GM12878 (cell line): Measurements from ENCODE around the gene MCCD1. TPM values are rescaled to one million over a fixed set of nuclear protein-coding genes. Genes with fewer than 3 reads are reported as not detected.

ENCODE experiments used
- ATAC-seq: fragments of 200-7000 bp; cut with Tn5 transposase; 3 replicates; pipeline ENCODE4 v1.9.1; 2020; ENCODE audit warnings: mild to moderate bottlenecking, moderate library complexity
- BruUV-seq: library from RNA; stranded (reverse); fragments of 400-500 nt; replicated peaks from 2 replicates; lab custom pipeline; 2021; lab: Mats Ljungman, UMichigan
- CTCF ChIA-PET: fragments of 300-600 bp; sonication (Branson Sonifier 250); formaldehyde crosslinking; extraction: SDS; loops from one replicate; lab custom pipeline; 2021; ENCODE audit warnings: inconsistent platforms; lab: Yijun Ruan, JAX
- POLR2A ChIA-PET: fragments of 350-600 bp; formaldehyde crosslinking; extraction: SDS; loops from one replicate; lab custom pipeline; 2021; ENCODE audit warnings: inconsistent platforms; lab: Charles Lee
- RAD21 ChIA-PET: fragments of 300-600 bp; sonication (Branson Sonifier 250); formaldehyde crosslinking; loops from one replicate; lab custom pipeline; 2023; ENCODE audit warnings: antibody characterized with exemption; ENCODE audit not compliant: unreplicated experiment; lab: Charles Lee
- SMC1A ChIA-PET: fragments of 300-600 bp; sonication (Branson Sonifier 250); formaldehyde crosslinking; loops from one replicate; lab custom pipeline; 2023; ENCODE audit not compliant: unreplicated experiment, uncharacterized antibody; lab: Charles Lee
- DNase-seq: peaks from one replicate; pipeline ENCODE4 v3.0.0-alpha.2; 2011; ENCODE audit warnings: low read depth, low spot score
- FAIRE-seq: peaks from 3 replicates; lab custom pipeline; 2011; peaks lifted over from hg19 to GRCh38; lab: Jason Lieb, UNC
- H2AFZ ChIP-seq: 2 replicates; pipeline ENCODE4 v1.6.0; 2011; ENCODE audit warnings: low read depth, low read length, control low read depth; ENCODE audit not compliant: control insufficient read depth
- H3K27ac ChIP-seq: 2 replicates; pipeline ENCODE4 v1.5.1; 2011; ENCODE audit warnings: control low read depth; ENCODE audit not compliant: control insufficient read depth, insufficient read depth
- H3K27me3 ChIP-seq, 2 experiments: replicated peaks in 1 of 2; 2 replicates each; pipeline versions ENCODE4 v1.6.0 to v1.6.1; 2011; ENCODE audit warnings: low read length in 1 of 2; ENCODE audit not compliant: control insufficient read depth in 2 of 2, insufficient read depth in 2 of 2
- H3K36me3 ChIP-seq, 2 experiments: 2 replicates each; pipeline ENCODE4 v1.5.1; 2011; ENCODE audit warnings: low read length in 1 of 2; ENCODE audit not compliant: control insufficient read depth in 2 of 2, insufficient read depth in 2 of 2
- H3K4me1 ChIP-seq: 2 replicates; pipeline ENCODE4 v1.6.1; 2011; ENCODE audit warnings: mild to moderate bottlenecking, low read length, moderate library complexity, mixed read lengths; ENCODE audit not compliant: control insufficient read depth, insufficient read depth
- H3K4me2 ChIP-seq: 2 replicates; pipeline ENCODE4 v1.6.0; 2011; ENCODE audit warnings: control low read depth; ENCODE audit not compliant: control insufficient read depth, insufficient read depth
- H3K4me3 ChIP-seq: fragments of 200-600 bp; sonication (generic); 2 replicates; pipeline ENCODE4 v1.5.1; 2016
- H3K79me2 ChIP-seq: 2 replicates; pipeline ENCODE4 v1.6.0; 2011; ENCODE audit warnings: low read length; ENCODE audit not compliant: control insufficient read depth, insufficient read depth
- H3K9ac ChIP-seq: 2 replicates; pipeline ENCODE4 v1.8.0; 2011; ENCODE audit warnings: low read length, control low read depth, mixed read lengths; ENCODE audit not compliant: control insufficient read depth, insufficient read depth
- H3K9me3 ChIP-seq: replicated peaks from 3 replicates; pipeline ENCODE4 v1.5.1; 2011; ENCODE audit warnings: mild to moderate bottlenecking, low read length; ENCODE audit not compliant: control insufficient read depth, insufficient read depth
- H4K20me1 ChIP-seq: 2 replicates; pipeline ENCODE4 v1.6.0; 2011; ENCODE audit not compliant: control insufficient read depth, insufficient read depth
- BACH1 ChIP-seq: fragments of 450-650 bp; IDR thresholded peaks from 2 replicates; pipeline ENCODE4 v1.6.1; 2017; ENCODE audit warnings: mild to moderate bottlenecking, borderline replicate concordance
- DPF2 ChIP-seq: fragments of 450-650 bp; IDR thresholded peaks from 2 replicates; pipeline ENCODE4 v1.6.1; 2017; ENCODE audit warnings: mild to moderate bottlenecking
- EZH2 ChIP-seq: IDR thresholded peaks from 2 replicates; pipeline ENCODE4 v1.6.1; 2012; ENCODE audit warnings: low read depth, mild to moderate bottlenecking, control low read depth, inconsistent platforms, low read length, borderline replicate concordance; ENCODE audit not compliant: control insufficient read depth
- HDAC2 ChIP-seq: fragments of 200-600 bp; sonication (generic); IDR thresholded peaks from 2 replicates; pipeline ENCODE4 v1.6.1; 2017
- PAX5 ChIP-seq: IDR thresholded peaks from 2 replicates; pipeline ENCODE4 v1.6.1; 2011; ENCODE audit warnings: low read depth, low read length, borderline replicate concordance
- POLR2A ChIP-seq: IDR thresholded peaks from 2 replicates; pipeline ENCODE4 v1.6.1; 2011; ENCODE audit warnings: low read depth, mild to moderate bottlenecking, low read length
- POLR2AphosphoS2 ChIP-seq: IDR thresholded peaks from 2 replicates; pipeline ENCODE4 v1.6.1; 2011; ENCODE audit warnings: low read depth, mild to moderate bottlenecking, low read length, improper control_type of control experiment, moderate library complexity
- POU2F2 ChIP-seq: IDR thresholded peaks from 3 replicates; pipeline ENCODE4 v1.6.1; 2011; ENCODE audit warnings: low read depth, mild to moderate bottlenecking, low read length, borderline replicate concordance
- RFX5 ChIP-seq: IDR thresholded peaks from 2 replicates; pipeline ENCODE4 v1.6.1; 2011; ENCODE audit warnings: low read depth, low read length, improper control_type of control experiment
- SMC3 ChIP-seq: IDR thresholded peaks from 2 replicates; pipeline ENCODE4 v1.6.1; 2011; ENCODE audit warnings: low read length, improper control_type of control experiment, borderline replicate concordance
- SREBF1 ChIP-seq: IDR thresholded peaks from 2 replicates; pipeline ENCODE4 v1.6.1; 2012; ENCODE audit warnings: mild to moderate bottlenecking, low read length
- TCF3 ChIP-seq: IDR thresholded peaks from 2 replicates; pipeline ENCODE4 v1.6.1; 2012; ENCODE audit warnings: low read depth, mild to moderate bottlenecking, low read length, borderline replicate concordance; ENCODE audit not compliant: insufficient read depth
- ZNF384 ChIP-seq: IDR thresholded peaks from 2 replicates; pipeline ENCODE4 v1.6.1; 2012; ENCODE audit warnings: low read depth, mild to moderate bottlenecking, low read length, improper control_type of control experiment, borderline replicate concordance
- WGBS: methylation state at CpG from one replicate; pipeline ENCODE4 v1.1.6; 2016; ENCODE audit warnings: low lambda C conversion rate; ENCODE audit not compliant: insufficient replicate concordance, insufficient coverage; ENCODE audit errors: missing lambda C conversion rate; 5-methylcytosine and 5-hydroxymethylcytosine counted together
- in situ Hi-C: fragments of 300-500 bp; cut with MboI; formaldehyde crosslinking; loops from 9 replicates; pipeline ENCODE4 v1.14.3; 2018; ENCODE audit warnings: mixed read lengths
- intact Hi-C: fragments of 100-400 bp; cut with micrococcal nuclease; formaldehyde crosslinking; loops from one replicate; pipeline ENCODE4 v1.14.2; 2022; ENCODE audit not compliant: unreplicated experiment
- polyA plus RNA-seq, 11 experiments: library from polyadenylated mRNA; depleted of rRNA in 4 of 11; unstranded in 6 of 11; stranded (reverse) in 5 of 11; fragments of >200 nt; fragmentation: Nextera tagmentation in 4 of 11; fragmentation: Illumina TruSeq in 1 of 11; extraction: Ambion mirVana in 4 of 11; extraction: Trizol in 1 of 11; gene quantifications; 1 replicate in 1 of 11; 2 replicates in 10 of 11; pipeline versions ENCODE4 v1.2.1 to v1.2.3, GENCODE V29; 2011 to 2016; ENCODE audit warnings: inconsistent platforms in 2 of 11, missing spikeins in 2 of 11, low read depth in 1 of 11
- total RNA-seq, 4 experiments: library from RNA; depleted of rRNA in 3 of 4; stranded (reverse); fragments of >200 nt in 3 of 4; fragmentation: Illumina TruSeq in 1 of 4; extraction: Trizol in 1 of 4; gene quantifications; 2 replicates each; pipeline versions ENCODE4 v1.2.1 to v1.2.3, GENCODE V29; 2013 to 2021
- TF ChIP-seq, protein P1 (sequence below): IDR thresholded peaks from 2 replicates; pipeline ENCODE4 v1.6.1; 2011; ENCODE audit warnings: borderline replicate concordance, low read depth, mild to moderate bottlenecking, moderate library complexity, mixed read lengths, low read length; ENCODE audit not compliant: insufficient read depth; ENCODE audit errors: extremely low read length
- TF ChIP-seq, protein P2 (sequence below): IDR thresholded peaks from 2 replicates; pipeline ENCODE4 v1.6.1; 2011; ENCODE audit warnings: mild to moderate bottlenecking, low read depth, low read length, moderate library complexity; ENCODE audit not compliant: insufficient replicate concordance
- TF ChIP-seq, protein P3 (sequence below): fragments of 450-650 bp; IDR thresholded peaks from 2 replicates; pipeline ENCODE4 v1.6.1; 2016; ENCODE audit warnings: mild to moderate bottlenecking
- TF ChIP-seq, protein P4 (sequence below): IDR thresholded peaks from 2 replicates; pipeline ENCODE4 v1.6.1; 2012; ENCODE audit warnings: low read depth, low read length, improper control_type of control experiment

Gene MCCD1
- total and polyA plus RNA-seq, 10 of the 15 experiments (the other 5 are each of a cell fraction or from before 2014, with no cell fraction given), result not detected

DNA sequence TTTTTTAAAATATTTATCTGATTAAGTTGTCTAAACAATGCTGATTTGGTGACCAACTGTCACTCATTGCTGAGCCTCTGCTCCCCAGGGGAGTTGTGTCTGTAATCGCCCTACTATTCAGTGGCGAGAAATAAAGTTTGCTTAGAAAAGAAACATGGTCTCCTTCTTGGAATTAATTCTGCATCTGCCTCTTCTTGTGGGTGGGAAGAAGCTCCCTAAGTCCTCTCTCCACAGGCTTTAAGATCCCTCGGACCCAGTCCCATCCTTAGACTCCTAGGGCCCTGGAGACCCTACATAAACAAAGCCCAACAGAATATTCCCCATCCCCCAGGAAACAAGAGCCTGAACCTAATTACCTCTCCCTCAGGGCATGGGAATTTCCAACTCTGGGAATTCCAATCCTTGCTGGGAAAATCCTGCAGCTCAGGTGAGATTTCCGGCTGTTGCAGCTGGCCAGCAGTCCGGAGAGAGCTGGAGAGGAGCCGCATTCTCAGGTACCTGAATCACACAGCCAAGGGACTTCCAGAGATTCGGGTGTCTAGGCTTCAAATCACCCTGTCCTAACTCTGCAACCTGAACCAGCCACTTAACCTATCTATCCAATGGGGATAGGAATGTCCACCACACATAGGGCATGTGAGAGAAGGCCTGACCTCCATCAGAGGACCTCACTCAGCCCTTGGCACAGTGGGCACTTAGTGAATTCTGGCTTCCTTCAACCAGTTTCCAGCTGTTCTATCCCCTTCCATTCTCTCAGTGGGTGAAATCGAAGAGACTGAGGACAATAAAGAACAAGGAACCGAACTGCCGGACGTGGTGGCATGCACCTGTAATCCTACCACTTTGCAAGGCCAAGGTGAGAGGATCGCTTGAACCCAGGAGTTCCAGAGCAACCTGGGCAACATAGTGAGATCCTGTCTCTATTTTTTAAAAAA lies 49.7 kb downstream of the MCCD1 start:
- BruUV-seq, result no TSS peak
- Histone ChIP-seq H3K36me3 (peaks cover 0 to 7% of the 10 kb centered on the region in 2 experiments; a peak in 2 of 4 replicates), H3K9me3 (no peaks in the 10 kb centered on the region), H3K27me3 (no peaks in the 10 kb centered on the region), H3K4me3 (peak overlapping the region; percentile 93; the same call in 1 of the 2 replicates), H4K20me1 (no peaks in the 10 kb centered on the region), H3K79me2 (peaks cover 82% of the 10 kb centered on the region), H3K4me1 (peaks cover 46% of the 10 kb centered on the region), H3K4me2 (peak overlapping the region; percentile 57), H3K27ac (peak overlapping the region; percentile 20; the same call in 1 of the 2 replicates), H3K9ac (no peak overlapping the region), H2AFZ (no peak overlapping the region)
- FAIRE-seq (no peak), DNase-seq (no peak), ATAC-seq (no peak)
- intact Hi-C loops, result no loop called here
- ChIA-PET CTCF (interaction anchor here (1.3 to 31.0 kb wide), 3 partner anchors 15 to 44 kb away, joined by 3 to 2098 read pairs (median 789); partner anchors contain the start of genes ATP6V1G2, DDX39B, LST1 and LTA), RAD21 (interaction anchor here (1.0 to 17.5 kb wide), 3 partner anchors 8 to 25 kb away, joined by 3 to 620 read pairs (median 466); partner anchors contain the start of genes ATP6V1G2, NCR3 and NFKBIL1), POLR2A (interaction anchor here (1.0 to 17.1 kb wide), 6 partner anchors 6 to 42 kb away, joined by 3 to 282 read pairs (median 164); partner anchors contain the start of genes ATP6V1G2, LST1, LTB and NCR3), SMC1A (interaction anchor here (2.4 to 45.5 kb wide), 3 partner anchors 17 to 31 kb away, joined by 8 to 1989 read pairs (median 523); partner anchors contain the start of genes ATP6V1G2, DDX39B, LTA and NCR3)
- in situ Hi-C loops, result no loop called here
- 34% methylated on average over 12 of the region's 12 CpGs for WGBS
- TF ChIP-seq TCF3, result no peak
- TF ChIP-seq PAX5, result peak; percentile 21; the same call in 1 of the 2 replicates
- TF ChIP-seq, protein P1, sequence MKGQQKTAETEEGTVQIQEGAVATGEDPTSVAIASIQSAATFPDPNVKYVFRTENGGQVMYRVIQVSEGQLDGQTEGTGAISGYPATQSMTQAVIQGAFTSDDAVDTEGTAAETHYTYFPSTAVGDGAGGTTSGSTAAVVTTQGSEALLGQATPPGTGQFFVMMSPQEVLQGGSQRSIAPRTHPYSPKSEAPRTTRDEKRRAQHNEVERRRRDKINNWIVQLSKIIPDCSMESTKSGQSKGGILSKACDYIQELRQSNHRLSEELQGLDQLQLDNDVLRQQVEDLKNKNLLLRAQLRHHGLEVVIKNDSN, result no peak
- TF ChIP-seq EZH2, result no peak
- no peak for TF ChIP-seq ZNF384
- no peak for TF ChIP-seq RFX5
- TF ChIP-seq DPF2, result no peak
- TF ChIP-seq POLR2AphosphoS2, result 0 out of 2 replicates have a peak, but pooled peaks have one; percentile 30
- 0 out of 2 replicates have a peak, but pooled peaks have one; percentile 33 for TF ChIP-seq BACH1
- TF ChIP-seq, protein P2, sequence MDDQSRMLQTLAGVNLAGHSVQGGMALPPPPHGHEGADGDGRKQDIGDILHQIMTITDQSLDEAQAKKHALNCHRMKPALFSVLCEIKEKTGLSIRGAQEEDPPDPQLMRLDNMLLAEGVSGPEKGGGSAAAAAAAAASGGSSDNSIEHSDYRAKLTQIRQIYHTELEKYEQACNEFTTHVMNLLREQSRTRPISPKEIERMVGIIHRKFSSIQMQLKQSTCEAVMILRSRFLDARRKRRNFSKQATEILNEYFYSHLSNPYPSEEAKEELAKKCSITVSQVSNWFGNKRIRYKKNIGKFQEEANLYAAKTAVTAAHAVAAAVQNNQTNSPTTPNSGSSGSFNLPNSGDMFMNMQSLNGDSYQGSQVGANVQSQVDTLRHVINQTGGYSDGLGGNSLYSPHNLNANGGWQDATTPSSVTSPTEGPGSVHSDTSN, result no peak
- TF ChIP-seq SREBF1, result no peak
- TF ChIP-seq, protein P3, sequence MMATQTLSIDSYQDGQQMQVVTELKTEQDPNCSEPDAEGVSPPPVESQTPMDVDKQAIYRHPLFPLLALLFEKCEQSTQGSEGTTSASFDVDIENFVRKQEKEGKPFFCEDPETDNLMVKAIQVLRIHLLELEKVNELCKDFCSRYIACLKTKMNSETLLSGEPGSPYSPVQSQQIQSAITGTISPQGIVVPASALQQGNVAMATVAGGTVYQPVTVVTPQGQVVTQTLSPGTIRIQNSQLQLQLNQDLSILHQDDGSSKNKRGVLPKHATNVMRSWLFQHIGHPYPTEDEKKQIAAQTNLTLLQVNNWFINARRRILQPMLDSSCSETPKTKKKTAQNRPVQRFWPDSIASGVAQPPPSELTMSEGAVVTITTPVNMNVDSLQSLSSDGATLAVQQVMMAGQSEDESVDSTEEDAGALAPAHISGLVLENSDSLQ, result peak; percentile 67
- peak; percentile 62 for TF ChIP-seq POLR2A
- no peak for TF ChIP-seq HDAC2
- no peak for TF ChIP-seq SMC3
- TF ChIP-seq, protein P4, sequence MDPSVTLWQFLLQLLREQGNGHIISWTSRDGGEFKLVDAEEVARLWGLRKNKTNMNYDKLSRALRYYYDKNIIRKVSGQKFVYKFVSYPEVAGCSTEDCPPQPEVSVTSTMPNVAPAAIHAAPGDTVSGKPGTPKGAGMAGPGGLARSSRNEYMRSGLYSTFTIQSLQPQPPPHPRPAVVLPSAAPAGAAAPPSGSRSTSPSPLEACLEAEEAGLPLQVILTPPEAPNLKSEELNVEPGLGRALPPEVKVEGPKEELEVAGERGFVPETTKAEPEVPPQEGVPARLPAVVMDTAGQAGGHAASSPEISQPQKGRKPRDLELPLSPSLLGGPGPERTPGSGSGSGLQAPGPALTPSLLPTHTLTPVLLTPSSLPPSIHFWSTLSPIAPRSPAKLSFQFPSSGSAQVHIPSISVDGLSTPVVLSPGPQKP, result no peak
- TF ChIP-seq POU2F2, result peak; percentile 23; the same call in 1 of the 3 replicates
